IMR-90 (cell line): Measurements from ENCODE around the gene SLC35F3. TPM values are rescaled to one million over a fixed set of nuclear protein-coding genes. Genes with fewer than 3 reads are reported as not detected.

ENCODE experiments used
- ATAC-seq: fragments of 200-7000 bp; cut with Tn5 transposase; 2 replicates; pipeline ENCODE4 v1.9.1; 2020; ENCODE audit warnings: low read depth, mild to moderate bottlenecking, moderate library complexity
- BruUV-seq: library from RNA; stranded (reverse); fragments of 400-500 nt; replicated peaks from 2 replicates; lab custom pipeline; 2021; lab: Mats Ljungman, UMichigan
- CTCF ChIA-PET: fragments of 300-600 bp; formaldehyde crosslinking; extraction: SDS; loops from one replicate; lab custom pipeline; 2021; ENCODE audit warnings: antibody characterized with exemption; lab: Yijun Ruan, JAX
- POLR2A ChIA-PET: fragments of 300-600 bp; sonication (Branson Sonifier 250); formaldehyde crosslinking; loops from one replicate; lab custom pipeline; 2022; ENCODE audit warnings: antibody characterized with exemption; ENCODE audit not compliant: unreplicated experiment; lab: Charles Lee
- DNase-seq: peaks from one replicate; pipeline ENCODE4 v3.0.0; 2013
- H2AFZ ChIP-seq: replicated peaks from 2 replicates; pipeline ENCODE3; 2013; ENCODE audit warnings: low read length, mild to moderate bottlenecking; ENCODE audit not compliant: poor library complexity
- H2AK5ac ChIP-seq: 2 replicates; pipeline ENCODE4 v1.6.1; 2013; ENCODE audit warnings: low read depth, low read length, inconsistent platforms
- H2AK9ac ChIP-seq: replicated peaks from 2 replicates; pipeline ENCODE3; 2013; ENCODE audit warnings: mild to moderate bottlenecking, low read depth, low read length, moderate library complexity; ENCODE audit not compliant: poor library complexity
- H2BK120ac ChIP-seq: 2 replicates; pipeline ENCODE4 v1.6.1; 2013; ENCODE audit warnings: low read depth, low read length, inconsistent platforms
- H2BK15ac ChIP-seq: 3 replicates; pipeline ENCODE4 v1.6.1; 2013; ENCODE audit warnings: low read depth, low read length, inconsistent platforms
- H2BK20ac ChIP-seq: 2 replicates; pipeline ENCODE4 v1.6.1; 2013; ENCODE audit warnings: low read depth, mild to moderate bottlenecking, inconsistent platforms, low read length, moderate library complexity
- H2BK5ac ChIP-seq: 2 replicates; pipeline ENCODE4 v1.6.1; 2013; ENCODE audit warnings: mild to moderate bottlenecking, low read depth, low read length, inconsistent platforms; ENCODE audit not compliant: poor library complexity, severe bottlenecking
- H3K14ac ChIP-seq: replicated peaks from 2 replicates; pipeline ENCODE4 v1.6.1; 2013; ENCODE audit warnings: low read depth, low read length, inconsistent platforms
- H3K18ac ChIP-seq: 2 replicates; pipeline ENCODE4 v1.6.1; 2013; ENCODE audit warnings: low read depth, low read length, control low read depth
- H3K23ac ChIP-seq: 2 replicates; pipeline ENCODE4 v1.6.1; 2013; ENCODE audit warnings: low read depth, low read length, inconsistent platforms
- H3K27ac ChIP-seq: 2 replicates; pipeline ENCODE4 v1.5.1; 2013; ENCODE audit warnings: mild to moderate bottlenecking, control low read depth, low read length; ENCODE audit not compliant: insufficient read depth
- H3K27me3 ChIP-seq: 2 replicates; pipeline ENCODE4 v1.6.1; 2013; ENCODE audit warnings: low read length; ENCODE audit not compliant: control insufficient read depth, insufficient read depth
- H3K36me3 ChIP-seq: 2 replicates; pipeline ENCODE4 v1.6.1; 2013; ENCODE audit warnings: low read length, mixed read lengths; ENCODE audit not compliant: control insufficient read depth, insufficient read depth
- H3K4ac ChIP-seq: 2 replicates; pipeline ENCODE4 v1.6.1; 2013; ENCODE audit warnings: low read depth, low read length, inconsistent platforms
- H3K4me1 ChIP-seq: 2 replicates; pipeline ENCODE4 v1.6.1; 2013; ENCODE audit warnings: low read length, mixed read lengths; ENCODE audit not compliant: control insufficient read depth, insufficient read depth
- H3K4me2 ChIP-seq: 2 replicates; pipeline ENCODE4 v1.6.1; 2013; ENCODE audit warnings: low read depth, mild to moderate bottlenecking, control low read depth, low read length, moderate library complexity
- H3K4me3 ChIP-seq: 2 replicates; pipeline ENCODE4 v1.5.1; 2013; ENCODE audit warnings: low read depth, mild to moderate bottlenecking, control low read depth, low read length, moderate library complexity; ENCODE audit not compliant: insufficient read depth
- H3K56ac ChIP-seq: 2 replicates; pipeline ENCODE4 v1.6.1; 2013; ENCODE audit warnings: low read length, inconsistent platforms; ENCODE audit not compliant: insufficient read depth; ENCODE audit errors: extremely low read depth
- H3K79me1 ChIP-seq, 2 experiments: 2 replicates each; pipeline ENCODE4 v1.6.1; 2013; ENCODE audit warnings: low read length in 2 of 2, inconsistent platforms in 1 of 2, low read depth in 1 of 2
- H3K9ac ChIP-seq: 2 replicates; pipeline ENCODE4 v1.6.1; 2013; ENCODE audit warnings: low read depth, low read length, control low read depth
- H3K9me1 ChIP-seq: 2 replicates; pipeline ENCODE4 v1.6.1; 2013; ENCODE audit warnings: low read length, inconsistent platforms; ENCODE audit not compliant: insufficient read depth
- H3K9me3 ChIP-seq: 2 replicates; pipeline ENCODE4 v1.6.1; 2013; ENCODE audit warnings: low read length; ENCODE audit not compliant: control insufficient read depth, insufficient read depth
- H4K20me1 ChIP-seq: 2 replicates; pipeline ENCODE4 v1.6.1; 2013; ENCODE audit warnings: low read length, inconsistent platforms; ENCODE audit not compliant: insufficient read depth
- H4K5ac ChIP-seq: 2 replicates; pipeline ENCODE4 v1.6.1; 2013; ENCODE audit warnings: mild to moderate bottlenecking, low read depth, low read length, control low read depth
- H4K8ac ChIP-seq, 2 experiments: 2 replicates each; pipeline ENCODE4 v1.6.1; 2013; ENCODE audit warnings: low read depth in 2 of 2, low read length in 2 of 2, control low read depth in 1 of 2, inconsistent platforms in 1 of 2
- H4K91ac ChIP-seq: 2 replicates; pipeline ENCODE4 v1.6.1; 2013; ENCODE audit warnings: low read depth, low read length, inconsistent platforms; ENCODE audit not compliant: insufficient read depth
- BHLHE40 ChIP-seq: fragments of 150-350 bp; IDR thresholded peaks from 2 replicates; pipeline ENCODE4 v1.6.1; 2016; ENCODE audit warnings: mild to moderate bottlenecking, low read depth, low read length
- CEBPB ChIP-seq: IDR thresholded peaks from 2 replicates; pipeline ENCODE4 v1.6.1; 2012; ENCODE audit warnings: low read depth, low read length, improper control_type of control experiment
- CHD1 ChIP-seq: IDR thresholded peaks from 2 replicates; pipeline ENCODE4 v1.6.1; 2012; ENCODE audit warnings: low read depth, low read length, improper control_type of control experiment
- MAZ ChIP-seq: IDR thresholded peaks from 2 replicates; pipeline ENCODE4 v1.6.1; 2012; ENCODE audit warnings: low read depth, mild to moderate bottlenecking, low read length, improper control_type of control experiment, moderate library complexity, borderline replicate concordance
- MXI1 ChIP-seq: IDR thresholded peaks from 2 replicates; pipeline ENCODE4 v1.6.1; 2012; ENCODE audit warnings: low read depth, mild to moderate bottlenecking, low read length, moderate library complexity, borderline replicate concordance
- NFE2L2 ChIP-seq: fragments of 150-350 bp; IDR thresholded peaks from 2 replicates; pipeline ENCODE4 v1.6.1; 2016; ENCODE audit warnings: low read depth, mild to moderate bottlenecking, low read length
- POLR2A ChIP-seq: IDR thresholded peaks from 2 replicates; pipeline ENCODE4 v1.6.1; 2012; ENCODE audit warnings: mild to moderate bottlenecking, low read depth, low read length
- RAD21 ChIP-seq: IDR thresholded peaks from 2 replicates; pipeline ENCODE4 v1.6.1; 2012; ENCODE audit warnings: low read length, improper control_type of control experiment
- WGBS, 2 experiments: methylation state at CpG; one replicate each; pipeline versions ENCODE4 v1.1.5 to v1.1.7; 2013; ENCODE audit warnings: missing lambda C conversion rate in 2 of 2; ENCODE audit not compliant: insufficient read length in 1 of 2; ENCODE audit errors: extremely low coverage in 2 of 2; 5-methylcytosine and 5-hydroxymethylcytosine counted together
- dilution Hi-C: fragments of 300-500 bp; cut with HindIII; formaldehyde crosslinking; loops from one replicate; pipeline ENCODE4 v1.14.3; 2018; ENCODE audit warnings: low sequenced_read_pairs; ENCODE audit not compliant: unreplicated experiment
- in situ Hi-C: fragments of 300-500 bp; cut with MboI; formaldehyde crosslinking; loops from 3 replicates; pipeline ENCODE4 v1.14.3; 2019; ENCODE audit warnings: low sequenced_read_pairs, inconsistent platforms, mixed read lengths
- intact Hi-C: fragments of 100-400 bp; cut with micrococcal nuclease; formaldehyde crosslinking; loops from 2 replicates; pipeline ENCODE4 v1.10.0; 2022
- polyA plus RNA-seq, 3 experiments: library from polyadenylated mRNA; depleted of rRNA; stranded (reverse); fragments of >200 nt; gene quantifications; 2 replicates each; pipeline ENCODE4 v1.2.3, GENCODE V29; 2012; ENCODE audit warnings: low replicate concordance in 1 of 3
- total RNA-seq: library from RNA; depleted of rRNA; stranded (reverse); fragments of >200 nt; gene quantifications from 2 replicates; pipeline ENCODE4 v1.2.3, GENCODE V29; 2012
- TF ChIP-seq, protein P1 (sequence below): fragments of 150-350 bp; IDR thresholded peaks from 2 replicates; pipeline ENCODE4 v1.6.1; 2017; ENCODE audit warnings: mild to moderate bottlenecking, antibody characterized with exemption, low read length, low read depth
- TF ChIP-seq, protein P2 (sequence below): conservative IDR thresholded peaks from 2 replicates; pipeline ENCODE4 v1.5.1; 2012; ENCODE audit warnings: mild to moderate bottlenecking, low read depth, low read length, improper control_type of control experiment

SLC35F3 gene
- total and polyA plus RNA-seq, 2 of the 4 experiments (the other 2 are of a cell fraction), result under 0.01 to 0.17 TPM

DNA sequence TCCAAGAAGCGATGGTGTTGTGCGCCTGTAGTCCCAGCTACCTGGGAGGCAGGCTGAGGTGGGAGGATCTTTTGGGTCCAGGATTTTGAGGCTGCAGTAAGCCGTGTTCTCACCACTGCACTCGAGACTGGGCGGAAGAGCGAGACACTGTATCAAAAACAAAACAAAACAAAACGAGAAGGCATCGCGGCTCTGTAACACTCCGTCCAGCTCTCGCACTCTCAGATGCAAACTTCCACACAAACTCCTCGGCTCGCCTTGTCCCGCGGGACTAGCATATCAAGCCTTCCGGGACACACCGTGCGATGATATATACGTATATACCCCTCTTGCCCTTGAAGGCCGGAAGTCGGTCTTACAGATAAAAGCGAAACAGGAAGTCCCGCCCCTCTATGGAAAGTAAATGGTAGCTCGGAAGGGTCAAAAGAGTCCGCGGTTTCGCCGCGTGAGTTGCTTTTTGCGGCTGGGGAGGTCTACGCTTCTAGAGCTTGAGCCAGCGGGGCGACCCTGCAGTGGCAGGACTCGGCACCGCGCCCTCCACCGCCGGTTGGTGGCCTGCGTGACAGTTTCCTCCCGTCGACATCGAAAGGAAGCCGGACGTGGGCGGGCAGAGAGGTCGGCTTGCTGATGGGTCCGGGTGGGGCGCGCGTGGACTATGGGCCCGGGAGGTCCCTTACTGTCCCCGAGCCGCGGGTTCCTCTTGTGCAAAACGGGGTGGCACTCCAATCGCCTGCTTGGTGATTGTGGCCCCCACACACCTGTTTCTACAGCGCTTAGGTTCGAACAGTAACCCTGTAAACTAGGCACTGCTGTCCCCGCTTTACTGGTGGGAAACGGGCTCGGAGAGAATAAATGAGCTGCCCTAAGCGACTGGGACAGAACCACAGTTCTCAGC is 468.8 kb downstream of the SLC35F3 start, which contains the start of gene COA6:
COA6 (plus strand) TSS at position 393 of the 895 bp plus-strand sequence; CDS start at position 404, 11 bp downstream.
- H3K79me1 ChIP-seq, result peaks cover 25 to 30% of the 10 kb centered on the region in 2 experiments; a peak in 3 of 4 replicates
- H3K14ac ChIP-seq, result peak within 1 kb of the TSS; percentile 94
- H3K36me3 ChIP-seq, result peaks cover 17% of the 10 kb centered on the region
- H3K9ac ChIP-seq, result peak within 1 kb of the TSS; percentile 85
- BruUV-seq, result TSS peak; percentile 99
- no peaks in the 10 kb centered on the region for H3K27me3 ChIP-seq
- no peaks in the 10 kb centered on the region for H4K20me1 ChIP-seq
- no peaks in the 10 kb centered on the region for H3K4me1 ChIP-seq
- H3K9me1 ChIP-seq, result 0 out of 2 replicates have a peak, but pooled peaks cover 2% of the 10 kb centered on the region
- ATAC-seq (peak; percentile 86), DNase-seq (peak; percentile 97)
- peak within 1 kb of the TSS; percentile 93 for H3K4ac ChIP-seq
- peak within 1 kb of the TSS; percentile 96 for H2AK9ac ChIP-seq
- H2BK120ac ChIP-seq, result peak within 1 kb of the TSS; percentile 89
- peak within 1 kb of the TSS; percentile 96 for H2BK5ac ChIP-seq
- peak within 1 kb of the TSS; percentile 64 for H3K4me3 ChIP-seq
- dilution Hi-C loops, result no loop called here
- H4K91ac ChIP-seq, result peak within 1 kb of the TSS; percentile 92
- H2BK20ac ChIP-seq, result peak within 1 kb of the TSS; percentile 64; the same call in 1 of the 2 replicates
- intact Hi-C loops, result loop anchor here (1.0 to 5.0 kb wide), 2 partner anchors 161 to 219 kb away; no protein-coding TSS in a partner anchor
- peak; percentile 79 for TF ChIP-seq POLR2A
- TF ChIP-seq, protein P1, sequence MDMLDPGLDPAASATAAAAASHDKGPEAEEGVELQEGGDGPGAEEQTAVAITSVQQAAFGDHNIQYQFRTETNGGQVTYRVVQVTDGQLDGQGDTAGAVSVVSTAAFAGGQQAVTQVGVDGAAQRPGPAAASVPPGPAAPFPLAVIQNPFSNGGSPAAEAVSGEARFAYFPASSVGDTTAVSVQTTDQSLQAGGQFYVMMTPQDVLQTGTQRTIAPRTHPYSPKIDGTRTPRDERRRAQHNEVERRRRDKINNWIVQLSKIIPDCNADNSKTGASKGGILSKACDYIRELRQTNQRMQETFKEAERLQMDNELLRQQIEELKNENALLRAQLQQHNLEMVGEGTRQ, result peak; percentile 60
- TF ChIP-seq, protein P2, sequence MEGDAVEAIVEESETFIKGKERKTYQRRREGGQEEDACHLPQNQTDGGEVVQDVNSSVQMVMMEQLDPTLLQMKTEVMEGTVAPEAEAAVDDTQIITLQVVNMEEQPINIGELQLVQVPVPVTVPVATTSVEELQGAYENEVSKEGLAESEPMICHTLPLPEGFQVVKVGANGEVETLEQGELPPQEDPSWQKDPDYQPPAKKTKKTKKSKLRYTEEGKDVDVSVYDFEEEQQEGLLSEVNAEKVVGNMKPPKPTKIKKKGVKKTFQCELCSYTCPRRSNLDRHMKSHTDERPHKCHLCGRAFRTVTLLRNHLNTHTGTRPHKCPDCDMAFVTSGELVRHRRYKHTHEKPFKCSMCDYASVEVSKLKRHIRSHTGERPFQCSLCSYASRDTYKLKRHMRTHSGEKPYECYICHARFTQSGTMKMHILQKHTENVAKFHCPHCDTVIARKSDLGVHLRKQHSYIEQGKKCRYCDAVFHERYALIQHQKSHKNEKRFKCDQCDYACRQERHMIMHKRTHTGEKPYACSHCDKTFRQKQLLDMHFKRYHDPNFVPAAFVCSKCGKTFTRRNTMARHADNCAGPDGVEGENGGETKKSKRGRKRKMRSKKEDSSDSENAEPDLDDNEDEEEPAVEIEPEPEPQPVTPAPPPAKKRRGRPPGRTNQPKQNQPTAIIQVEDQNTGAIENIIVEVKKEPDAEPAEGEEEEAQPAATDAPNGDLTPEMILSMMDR, result no peak
- TF ChIP-seq MAZ, result peak; percentile 8; the same call in 1 of the 2 replicates
- no peak for TF ChIP-seq CEBPB
- TF ChIP-seq MXI1, result no peak; the same call in 1 of the 2 replicates
- peak; percentile 90 for TF ChIP-seq BHLHE40
- TF ChIP-seq CHD1, result 0 out of 2 replicates have a peak, but pooled peaks have one; percentile 36
- peak; percentile 40; the same call in 1 of the 2 replicates for TF ChIP-seq NFE2L2
- no peak for TF ChIP-seq RAD21
- peak within 1 kb of the TSS; percentile 73 for H2AK5ac ChIP-seq
- peak within 1 kb of the TSS; percentile 90 for H4K5ac ChIP-seq
- no peaks in the 10 kb centered on the region for H3K9me3 ChIP-seq
- peak within 1 kb of the TSS; percentile 28; the same call in 1 of the 3 replicates for H2BK15ac ChIP-seq
- peak within 1 kb of the TSS; percentile 68 for H3K18ac ChIP-seq
- H2AFZ ChIP-seq, result peak within 1 kb of the TSS; percentile 99
- peak within 1 kb of the TSS; percentile 81 for H3K4me2 ChIP-seq
- H4K8ac ChIP-seq, result peak within 1 kb of the TSS; percentile 75 to 98
- ChIA-PET CTCF (no interaction called here), POLR2A (no interaction called here)
- peak within 1 kb of the TSS; percentile 97 for H3K23ac ChIP-seq
- 0% methylated on average over 21 of the region's 62 CpGs; no CpG with 5 or more reads in 1 of the 2 experiments for WGBS, 2 experiments
- in situ Hi-C loops, result no loop called here
- H3K56ac ChIP-seq, result peak within 1 kb of the TSS; percentile 89
- peak within 1 kb of the TSS; percentile 90 for H3K27ac ChIP-seq
